IPS DF 19.7 (cell line): ENCODE data around the gene SLC39A6.
"Not testable (repeated sequence)": the region's sequence is repeated elsewhere in the genome, so short reads cannot be mapped to it uniquely, and the experiment has no call there.

Experiments used
- DNase-seq: peaks from one replicate; pipeline ENCODE4 v3.0.0-alpha.2; 2013; ENCODE audit warnings: low read depth, low spot score

SLC39A6 gene

DNA sequence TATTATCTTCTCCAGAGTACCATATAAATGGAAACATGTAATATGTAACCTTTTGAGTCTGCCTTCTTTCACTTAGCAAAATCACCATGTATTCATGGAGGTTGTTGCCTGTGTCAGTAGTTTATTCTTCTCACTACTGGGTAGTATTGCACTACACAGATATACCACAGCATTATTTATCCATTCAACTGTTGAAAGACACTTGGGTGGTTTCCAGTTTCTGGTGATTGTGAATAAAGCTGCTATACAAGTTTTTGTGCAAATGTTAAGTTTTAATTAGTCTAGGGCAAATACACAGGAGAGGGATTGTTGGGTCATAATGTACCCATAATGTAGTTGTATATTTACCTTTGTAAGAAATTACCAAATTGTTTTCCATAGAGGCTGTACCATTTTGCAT, 32.2 kb downstream of the SLC39A6 start:
- DNase-seq = no peak

DNA sequence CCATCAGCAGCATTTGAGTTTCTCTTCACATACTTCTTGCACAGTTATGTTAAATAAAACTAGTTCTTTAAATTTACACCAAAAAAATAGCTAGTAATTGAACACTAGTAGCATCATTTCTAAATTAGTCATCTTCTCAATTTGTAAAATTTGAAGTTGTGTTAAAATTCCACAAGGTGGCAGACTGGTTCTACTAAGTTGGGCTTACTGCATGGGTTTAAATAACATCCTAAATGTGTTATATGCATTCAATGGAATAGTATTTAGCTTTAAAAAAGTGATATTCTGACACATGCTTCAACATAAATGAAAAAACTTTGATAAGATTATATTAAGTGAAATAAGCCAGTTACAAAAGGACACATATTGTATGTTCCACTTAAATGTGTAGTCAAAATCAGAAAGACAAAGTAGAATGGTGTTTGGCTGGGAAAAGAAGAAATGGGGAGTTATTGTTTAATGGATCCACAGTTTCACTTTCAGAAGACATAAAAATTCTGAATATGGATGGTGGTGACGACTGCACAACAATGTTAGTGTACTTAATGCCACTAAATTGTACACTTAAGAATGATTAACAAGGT, 33.1 kb downstream of the SLC39A6 start:
- DNase-seq = no peak

DNA sequence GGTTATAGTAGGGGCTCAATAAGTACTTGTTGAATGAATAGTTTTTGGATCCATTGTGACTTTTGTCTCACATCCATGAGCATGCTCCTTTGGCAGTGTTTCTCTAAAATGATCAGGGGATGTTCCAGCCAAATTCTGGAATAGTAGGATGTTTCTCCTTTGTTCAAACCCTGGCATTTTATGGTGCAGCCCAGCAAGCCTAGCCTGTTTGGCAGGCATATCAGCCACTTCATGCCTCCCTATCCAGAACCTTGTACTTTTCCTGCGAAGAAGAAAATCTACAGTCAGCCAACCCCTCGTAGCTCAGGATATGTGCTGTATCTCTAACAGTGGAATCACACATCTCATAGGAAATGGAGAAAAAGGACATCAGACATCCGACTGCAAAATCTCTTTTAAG, 34.7 kb downstream of the SLC39A6 start:
- no peak for DNase-seq

DNA sequence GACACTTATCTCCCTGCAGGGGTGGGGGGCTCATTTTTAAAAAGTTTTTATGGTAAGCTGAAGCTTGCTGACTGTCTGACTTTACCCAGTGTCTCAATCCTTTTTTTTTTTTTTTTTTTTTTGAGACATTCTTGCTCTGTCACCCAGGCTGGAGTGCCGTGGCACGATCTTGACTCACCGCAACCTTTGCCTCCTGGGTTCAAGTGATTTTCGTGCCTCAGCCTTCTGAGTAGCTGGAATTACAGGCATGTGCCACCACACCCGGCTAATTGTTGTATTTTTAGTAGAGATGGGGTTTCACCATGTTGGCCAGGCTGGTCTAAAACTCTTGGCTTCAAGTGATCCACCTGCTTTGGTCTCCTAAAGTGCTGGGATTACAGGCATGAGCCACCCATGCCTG, 37.0 kb downstream of the SLC39A6 start:
- not testable (repeated sequence) for DNase-seq

DNA sequence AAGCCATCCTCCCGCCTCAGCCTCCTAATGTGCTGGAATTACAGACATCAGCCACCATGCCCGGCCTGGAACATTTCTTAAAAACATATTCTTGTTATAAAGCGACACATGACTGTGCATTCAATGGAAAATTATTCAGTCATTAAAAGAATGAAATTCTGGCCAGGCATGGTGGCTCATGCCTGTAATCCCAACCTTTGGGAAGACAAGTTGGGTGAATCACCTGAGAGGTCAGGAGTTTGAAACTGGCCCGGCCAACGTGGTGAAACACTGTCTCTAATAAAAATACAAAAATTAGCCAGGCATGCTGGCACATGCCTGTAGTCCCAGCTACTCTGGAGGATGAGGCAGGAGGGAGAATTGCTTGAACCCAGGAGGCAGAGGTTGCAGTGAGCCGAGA, 40.1 kb downstream of the SLC39A6 start:
- no peak for DNase-seq

DNA sequence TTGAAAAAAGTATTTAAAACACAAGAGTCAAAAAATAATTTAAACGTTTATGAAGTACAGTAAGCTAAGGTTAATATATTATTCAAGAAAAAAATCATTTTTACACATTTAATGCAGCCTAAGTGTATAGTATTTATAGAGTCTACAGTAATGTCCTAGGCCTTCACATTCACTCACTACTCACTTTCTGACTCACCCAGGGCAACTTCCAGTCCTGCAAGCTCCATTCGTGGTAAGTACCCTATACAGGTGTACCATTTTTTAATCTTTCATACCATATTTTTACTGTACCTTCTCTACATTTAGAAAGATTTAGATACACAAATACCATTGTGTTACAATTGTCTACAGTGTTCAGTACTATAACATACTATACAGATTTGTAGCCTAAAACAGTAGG, 40.9 kb downstream of the SLC39A6 start:
- no peak for DNase-seq

DNA sequence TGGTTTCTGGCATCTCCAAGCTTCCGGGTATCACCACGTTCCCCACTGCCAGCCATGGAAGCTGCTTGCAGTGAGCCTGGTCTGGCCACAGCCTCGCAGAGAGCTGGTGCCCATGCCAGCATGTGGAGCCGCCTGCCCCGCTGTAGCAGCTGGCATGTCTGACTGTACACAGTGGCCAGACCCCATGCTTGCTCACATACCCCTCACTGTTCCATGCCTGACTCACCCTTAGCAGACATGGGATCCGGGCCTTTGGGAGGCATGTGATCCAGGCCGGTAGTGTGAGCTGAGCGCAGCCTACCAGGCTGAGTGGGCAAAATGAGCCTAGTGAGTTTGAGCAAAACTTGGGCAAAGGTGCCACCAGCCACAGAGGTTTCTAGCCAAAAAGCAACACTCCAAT, 43.0 kb downstream of the SLC39A6 start:
- no peak for DNase-seq

DNA sequence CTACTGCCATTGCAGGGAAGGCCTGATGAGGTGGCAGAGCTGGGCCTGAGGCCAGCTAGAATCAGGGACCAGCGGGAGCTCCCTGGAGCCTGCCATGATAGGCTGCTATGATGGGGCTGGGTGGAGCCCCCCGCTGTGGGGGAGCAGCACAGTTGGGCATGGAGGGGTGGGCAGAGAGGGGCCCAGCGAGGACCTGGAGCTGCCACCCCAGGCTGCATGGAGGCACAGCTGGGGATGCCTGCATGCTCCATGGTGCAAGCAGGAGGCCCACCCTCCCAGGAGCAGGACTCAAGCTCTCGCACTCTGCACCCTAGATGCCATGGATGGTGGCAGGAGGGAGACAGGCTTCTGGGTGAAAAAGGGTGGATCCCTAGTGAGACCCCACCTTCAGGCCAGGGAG, 43.9 kb downstream of the SLC39A6 start:
- DNase-seq = no peak

DNA sequence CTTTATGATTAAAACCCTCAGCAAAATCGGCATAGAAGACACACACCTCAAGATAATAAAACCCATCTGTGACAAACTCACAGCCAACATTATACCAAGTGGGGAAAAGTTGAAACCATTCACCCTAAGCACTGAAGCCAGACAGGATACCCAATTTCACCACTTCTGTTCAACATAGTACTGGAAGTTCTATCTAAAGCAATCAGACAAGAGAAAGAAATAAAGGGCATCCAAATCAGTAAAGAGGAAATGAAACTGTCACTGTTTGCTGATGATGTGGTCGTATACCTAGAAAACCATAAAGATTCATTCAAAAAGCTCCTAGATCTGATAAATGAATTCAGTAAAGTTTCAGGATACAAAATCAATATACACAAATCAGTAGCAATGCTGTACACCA, 45.4 kb downstream of the SLC39A6 start:
- no peak for DNase-seq

DNA sequence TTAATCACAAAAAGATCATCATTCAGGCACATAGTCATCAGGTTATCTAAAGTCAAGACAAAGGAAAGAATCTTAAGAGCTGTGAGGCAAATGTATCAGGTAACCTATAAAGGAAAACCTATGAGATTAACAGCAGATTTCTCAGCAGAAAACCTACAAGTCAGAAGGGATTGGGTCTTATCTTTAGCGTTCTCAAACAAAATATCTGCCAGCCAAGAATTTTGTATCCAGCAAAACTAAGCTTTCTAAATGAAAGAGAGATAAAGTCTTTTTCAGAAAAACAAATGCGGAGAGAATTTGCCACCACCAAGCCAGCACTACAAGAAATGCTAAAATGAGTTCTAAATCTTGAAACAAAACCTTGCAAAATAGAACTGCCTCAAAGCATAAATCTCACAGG, 48.0 kb downstream of the SLC39A6 start:
- DNase-seq = not testable (repeated sequence)

DNA sequence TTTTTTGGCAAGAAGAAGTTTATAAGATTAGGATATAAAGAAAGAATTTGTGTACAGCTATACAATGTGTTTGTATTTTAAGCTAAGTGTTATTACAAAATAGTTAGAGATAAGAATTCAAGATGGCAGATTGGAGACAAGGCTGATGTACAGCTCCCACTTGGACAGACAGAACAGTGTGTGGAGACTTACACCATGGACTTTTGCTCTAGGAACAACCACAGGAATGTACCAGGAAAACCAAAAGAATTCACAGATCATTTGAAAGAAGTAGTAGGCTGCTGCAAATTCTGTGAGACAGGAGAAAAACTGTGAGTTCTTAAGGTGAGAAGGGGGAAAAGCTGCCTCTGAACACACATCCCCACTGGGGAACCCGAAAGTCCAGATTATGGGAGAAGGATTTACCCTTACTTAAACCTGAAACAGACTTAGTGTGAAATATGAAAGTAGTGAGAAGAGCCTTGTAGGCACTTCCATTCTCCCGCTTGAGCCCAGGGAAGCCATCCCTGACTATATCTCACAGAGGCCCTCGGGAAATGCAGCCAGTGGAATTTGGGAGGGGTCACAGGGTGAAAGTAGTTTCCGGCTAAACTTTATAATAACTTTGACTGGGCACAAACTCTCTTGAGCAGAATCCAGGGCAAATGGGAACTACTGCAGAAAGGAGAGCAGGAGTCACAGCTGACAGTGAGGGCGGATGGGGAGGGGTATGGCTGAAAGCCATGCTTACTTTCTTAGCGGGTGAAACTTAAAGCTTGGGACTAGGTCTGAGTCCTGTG, 50.2 kb downstream of the SLC39A6 start:
- DNase-seq = no peak

DNA sequence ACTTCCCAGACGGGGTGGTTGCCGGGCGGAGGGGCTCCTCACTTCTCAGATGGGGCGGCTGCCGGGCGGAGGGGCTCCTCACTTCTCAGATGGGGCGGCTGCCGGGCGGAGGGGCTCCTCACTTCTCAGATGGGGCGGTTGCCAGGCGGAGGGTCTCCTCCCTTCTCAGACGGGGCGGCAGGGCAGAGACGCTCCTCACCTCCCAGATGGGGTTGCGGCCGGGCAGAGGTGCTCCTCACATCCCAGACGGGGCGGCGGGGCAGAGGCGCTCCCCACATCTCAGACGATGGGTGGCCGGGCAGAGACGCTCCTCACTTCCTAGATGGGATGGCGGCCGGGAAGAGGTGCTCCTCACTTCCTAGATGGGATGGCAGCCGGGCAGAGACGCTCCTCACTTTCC, 51.4 kb downstream of the SLC39A6 start:
- not testable (repeated sequence) for DNase-seq

DNA sequence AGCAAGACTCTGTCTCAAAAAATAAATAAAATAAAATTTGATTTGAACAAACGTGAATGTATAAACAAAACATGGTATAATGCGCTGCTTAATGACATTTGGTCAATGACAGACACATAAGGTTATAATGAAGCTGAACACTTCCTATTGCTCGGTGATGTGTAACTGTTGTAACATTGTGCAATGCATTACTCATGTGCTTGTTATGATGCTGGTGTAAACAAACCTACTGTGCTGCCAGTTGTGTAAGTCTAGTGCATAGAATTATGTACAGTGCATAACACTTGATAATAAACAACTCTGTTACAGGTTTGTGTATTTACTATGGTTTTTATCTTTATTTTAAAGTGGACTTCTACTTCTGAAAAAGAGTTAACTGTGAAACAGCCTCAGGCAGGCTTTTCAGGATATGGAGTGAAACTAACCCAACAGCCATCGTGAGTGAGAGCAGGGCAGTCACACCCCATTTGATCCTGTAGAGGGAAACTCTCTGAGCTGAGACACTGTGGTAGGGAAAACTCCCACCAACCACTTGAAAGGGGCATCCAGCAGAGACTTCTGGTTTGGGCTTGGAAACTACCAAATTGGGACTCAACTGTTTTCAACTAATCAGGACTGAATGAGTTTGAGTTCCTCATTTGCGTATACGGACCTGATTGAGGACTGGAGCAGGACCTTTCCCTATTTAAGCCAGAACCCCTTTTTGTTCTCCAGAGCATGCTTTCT, 53.1 kb downstream of the SLC39A6 start:
- DNase-seq = no peak

DNA sequence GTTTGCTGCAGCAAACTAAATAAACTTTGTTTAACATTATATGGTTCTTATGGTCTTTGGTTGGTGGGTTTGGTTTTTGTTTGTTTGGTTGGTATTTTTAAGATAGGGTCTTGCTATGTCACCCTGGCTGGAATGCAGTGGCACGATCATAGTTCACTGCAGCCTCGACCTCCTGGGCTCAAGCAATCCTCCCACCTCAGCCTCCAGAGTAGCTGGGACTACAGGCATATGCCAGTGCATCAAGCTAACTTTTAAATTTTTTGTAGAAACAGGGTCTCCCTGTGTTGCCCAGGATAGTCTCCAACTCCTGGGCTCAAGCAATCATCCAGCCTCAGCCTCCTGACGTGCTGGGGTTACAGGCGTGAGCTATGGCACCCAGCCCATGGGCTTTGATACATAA, 54.7 kb downstream of the SLC39A6 start:
- DNase-seq = no peak

DNA sequence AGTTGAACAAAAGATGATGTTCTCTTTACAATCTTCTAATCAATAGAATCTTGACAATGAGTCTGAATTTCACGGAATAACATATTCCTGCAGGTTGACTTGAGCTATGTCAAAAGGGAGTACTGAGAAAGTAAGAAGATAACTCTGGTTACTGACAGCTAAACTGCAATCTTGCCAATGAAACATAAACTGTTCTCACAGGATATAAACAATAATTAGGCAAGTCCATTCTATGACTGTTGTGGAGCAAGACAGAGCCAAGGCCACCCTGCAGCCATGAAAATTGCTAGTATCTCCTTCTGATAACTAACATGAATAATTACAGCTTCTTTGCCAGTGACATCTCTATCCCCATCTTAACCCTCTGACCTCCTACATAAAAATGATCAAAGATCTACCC, 55.5 kb downstream of the SLC39A6 start:
- no peak for DNase-seq

DNA sequence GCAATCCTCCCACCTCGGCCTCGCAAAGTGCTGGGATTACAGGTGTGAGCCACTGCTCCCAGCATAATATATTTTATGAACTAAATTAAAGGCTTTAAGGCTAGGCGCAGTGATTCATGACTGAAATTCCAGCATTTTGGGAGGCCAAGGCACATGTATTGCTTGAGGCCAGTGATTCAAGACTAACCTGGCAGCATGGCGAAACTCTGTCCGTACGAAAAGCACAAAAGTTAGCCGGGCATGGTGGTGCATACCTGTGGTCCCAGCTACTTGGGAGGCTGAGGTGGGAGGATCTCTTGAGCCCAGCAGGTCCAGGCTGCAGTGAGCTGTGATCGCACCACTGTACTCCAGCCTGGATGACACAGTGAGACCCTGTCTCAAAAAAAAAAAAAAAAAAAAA, 56.7 kb downstream of the SLC39A6 start:
- DNase-seq = not testable (repeated sequence)

DNA sequence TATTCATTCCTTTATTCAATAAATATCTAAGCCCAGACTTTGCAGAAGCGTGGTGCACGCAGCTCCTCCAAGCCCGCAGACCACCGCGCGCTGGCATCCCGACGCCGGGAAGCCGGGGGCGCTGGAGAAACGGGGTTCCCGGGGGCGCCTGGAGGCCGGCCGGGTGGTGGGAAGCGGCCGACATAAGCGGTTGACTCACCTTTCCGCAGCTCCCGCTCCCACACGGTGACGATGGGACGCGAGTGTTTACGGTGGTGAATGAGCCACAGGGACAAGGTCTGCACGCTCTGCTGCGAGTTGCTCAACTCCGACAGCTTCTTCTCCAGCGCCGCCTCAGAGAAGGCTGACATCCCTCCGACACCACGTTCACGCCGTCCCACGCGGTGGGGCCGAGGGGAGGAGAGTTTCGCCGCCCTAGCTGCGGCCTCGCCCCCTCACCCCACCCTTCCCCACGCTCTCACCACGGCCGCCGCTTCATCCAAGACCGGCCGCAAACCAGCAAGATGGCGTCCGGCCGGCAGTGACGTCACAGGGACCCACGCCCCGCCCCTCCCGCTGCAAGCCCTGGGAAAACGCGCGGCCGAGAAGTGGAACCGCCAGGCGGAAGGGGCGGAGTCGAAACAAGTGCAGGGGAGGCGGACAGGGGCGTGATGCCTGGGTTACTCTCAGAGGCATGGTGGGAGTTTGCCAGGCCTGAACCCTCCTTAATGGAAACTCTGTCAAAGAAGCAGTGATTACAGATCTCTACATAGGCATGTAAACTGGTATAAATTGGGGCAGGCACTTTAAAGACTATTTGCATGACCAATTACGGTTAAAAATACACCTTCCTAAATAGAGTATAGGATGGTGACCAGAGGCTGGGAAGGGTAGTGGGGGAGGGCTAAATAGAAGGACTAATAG, 61.8 kb downstream of the SLC39A6 start, which contains the start of gene RPRD1A:
RPRD1A (minus strand) TSS at position 505 of the 903 bp plus-strand sequence; CDS start at position 350, 155 bp downstream.
- DNase-seq = peak; percentile 59

DNA sequence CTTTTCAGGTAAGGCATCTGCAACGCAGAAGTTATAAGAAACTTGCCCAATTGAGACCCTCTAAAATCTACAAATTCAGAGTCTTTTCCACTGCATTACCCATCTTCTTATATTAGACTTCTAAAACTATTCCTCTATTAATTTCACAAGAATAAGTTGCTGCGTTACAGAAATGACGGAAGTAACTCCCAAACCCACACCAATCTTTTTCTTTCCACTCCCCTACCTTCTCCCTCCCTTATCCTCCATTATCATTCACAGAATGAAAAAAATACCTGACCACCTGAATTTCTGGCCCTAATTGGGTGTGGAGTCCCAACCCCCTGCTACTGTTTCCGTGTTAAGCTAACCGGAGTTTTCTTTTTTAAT, 62.5 kb downstream of the SLC39A6 start:
- DNase-seq = no peak

DNA sequence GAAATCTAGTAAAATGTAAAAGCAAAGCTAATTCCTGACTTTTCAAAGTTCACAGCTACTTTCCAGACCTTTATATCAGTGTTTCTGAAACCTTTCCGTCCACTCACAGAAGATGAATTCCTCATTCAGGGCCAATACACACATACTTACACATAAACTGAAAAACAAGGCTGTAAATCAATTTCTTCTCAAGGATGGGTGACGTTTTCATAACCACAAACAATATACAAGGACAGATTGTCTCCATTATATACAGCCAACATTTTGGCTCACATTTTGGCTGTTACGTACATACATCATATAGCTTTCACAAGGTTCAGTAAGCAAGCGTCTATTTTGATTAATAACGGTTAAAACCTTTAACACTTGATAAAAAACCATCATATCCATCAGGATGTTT, 63.1 kb downstream of the SLC39A6 start:
- no peak for DNase-seq

DNA sequence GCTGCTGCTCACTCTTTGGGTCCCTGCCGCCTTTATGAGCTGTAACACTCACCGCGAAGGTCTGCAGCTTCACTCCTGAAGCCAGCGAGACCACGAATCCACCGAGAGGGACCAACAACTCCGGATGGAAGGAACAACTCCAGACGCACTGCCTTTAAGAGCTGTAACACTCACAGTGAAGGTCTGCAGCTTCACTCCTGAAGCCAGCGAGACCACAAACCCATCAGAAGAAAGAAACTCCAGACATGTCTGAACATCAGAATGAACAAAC, 64.4 kb downstream of the SLC39A6 start:
- not testable (repeated sequence) for DNase-seq

DNA sequence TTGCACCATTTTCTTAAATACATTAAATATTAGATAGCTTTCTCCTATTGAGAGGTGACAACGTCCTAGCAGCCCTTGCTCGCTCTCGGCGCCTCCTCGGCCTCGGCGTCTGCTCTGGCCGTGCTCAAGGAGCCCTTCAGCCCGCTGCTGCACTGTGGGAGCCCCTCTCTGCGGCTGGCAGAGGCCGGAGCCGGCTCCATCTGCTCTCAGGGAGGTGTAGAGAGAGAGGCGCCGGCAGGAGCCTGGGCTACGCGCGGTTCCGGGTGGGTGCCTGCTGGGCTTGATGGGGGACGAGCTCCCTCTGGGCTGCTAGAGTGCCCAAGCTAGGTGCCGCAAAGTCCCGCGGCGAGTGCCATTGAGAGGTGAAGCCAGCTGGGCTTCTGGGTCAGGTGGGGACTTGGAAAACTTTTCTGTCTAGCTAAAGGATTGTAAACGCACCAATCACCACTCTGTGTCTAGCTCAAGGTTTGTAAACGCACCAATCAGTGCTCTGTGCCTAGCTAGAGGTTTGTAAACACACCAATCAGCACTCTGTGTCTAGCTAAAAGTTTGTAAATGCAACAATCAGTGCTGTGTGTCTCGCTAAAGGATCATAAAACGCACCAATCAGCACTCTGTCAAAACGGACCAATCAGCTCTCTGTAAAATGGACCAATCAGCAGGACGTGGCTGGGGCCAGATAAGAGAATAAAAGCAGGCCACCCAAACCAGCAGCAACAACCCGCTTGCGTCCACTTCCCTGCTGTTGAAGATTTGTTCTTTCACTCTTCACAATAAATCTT, 64.9 kb downstream of the SLC39A6 start:
- no peak for DNase-seq
